Amygdala (tissue), 56 donors: ENCODE data around the gene SLC22A5.
"Not testable (repeated sequence)": the region's sequence is repeated elsewhere in the genome, so short reads cannot be mapped to it uniquely, and the experiment has no call there.

ENCODE experiments used
- DNase-seq, 56 donors: peaks; one replicate each; lab custom pipeline; 2025; lab: John Stamatoyannopoulos, UW

Gene SLC22A5

DNA sequence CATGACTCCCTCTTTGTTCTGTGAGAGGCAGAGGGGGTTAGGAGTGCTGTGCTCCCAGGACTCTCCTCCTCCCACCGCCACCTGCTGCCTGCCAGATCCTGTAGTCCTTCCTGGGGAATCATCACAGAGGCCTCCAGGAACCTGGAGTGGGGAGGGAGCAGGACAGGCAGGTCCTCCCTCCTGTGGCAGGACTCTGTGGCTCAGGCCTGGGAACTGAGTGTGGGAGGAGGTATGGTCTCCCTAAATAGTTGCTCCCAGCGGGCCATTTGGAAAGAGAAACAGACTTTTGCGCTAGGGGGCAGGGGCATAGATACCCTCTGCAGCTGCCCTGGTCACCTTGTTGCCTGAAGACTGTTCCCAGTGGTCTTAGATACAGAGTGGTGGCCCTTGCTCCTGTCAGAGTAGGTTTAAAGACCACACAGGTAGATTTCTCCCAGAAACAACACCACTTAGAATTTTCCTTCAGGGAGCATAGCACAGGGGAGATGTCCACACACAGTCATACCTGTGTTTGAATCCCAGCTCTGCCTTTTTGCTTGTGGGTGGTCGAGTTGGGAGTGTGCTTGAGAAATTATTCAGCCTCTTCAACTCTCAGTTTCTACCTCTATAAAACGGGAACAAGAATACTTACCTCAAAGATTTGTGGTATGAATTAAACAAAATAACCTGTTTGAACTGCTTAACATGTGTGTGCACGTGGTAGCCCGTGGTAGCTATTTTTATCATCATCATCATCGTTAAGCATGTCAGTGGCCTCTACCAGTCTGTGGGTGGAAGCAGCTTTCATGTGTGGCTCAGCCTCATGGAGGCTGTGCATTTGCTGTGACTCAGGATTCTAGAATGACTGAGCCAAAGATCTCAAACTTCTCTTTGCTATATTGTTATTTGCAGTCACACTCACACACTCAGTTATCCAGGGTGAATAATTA is 55.8 kb downstream of the SLC22A5 start:
- DNase-seq, result no peak

DNA sequence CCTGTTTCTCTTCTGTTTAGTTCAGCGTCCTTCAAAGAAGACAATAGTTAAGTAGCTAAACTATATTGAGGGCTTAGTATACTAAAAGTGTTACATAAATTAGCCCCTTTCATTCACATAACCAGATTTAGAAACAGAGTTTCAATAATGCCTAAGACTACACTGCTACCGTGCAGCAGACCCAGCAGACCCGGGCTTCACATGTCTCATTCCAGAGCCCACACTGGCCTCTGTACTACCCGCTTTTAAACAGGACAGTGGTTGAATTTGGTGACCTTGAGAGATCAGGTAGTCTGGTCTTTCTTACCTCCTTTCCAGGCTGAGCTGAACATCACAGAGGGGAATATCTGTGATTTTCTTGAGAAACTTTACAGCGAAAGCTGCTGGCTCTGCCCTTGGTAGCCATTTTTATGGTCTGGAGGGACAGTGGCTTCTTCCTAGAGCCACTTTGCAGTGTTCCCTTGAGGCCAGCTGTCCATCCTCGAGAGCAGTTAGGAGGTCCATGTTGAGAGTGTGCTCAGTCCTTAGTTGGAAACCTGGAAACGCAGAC is 56.5 kb downstream of the SLC22A5 start:
- no peak for DNase-seq

DNA sequence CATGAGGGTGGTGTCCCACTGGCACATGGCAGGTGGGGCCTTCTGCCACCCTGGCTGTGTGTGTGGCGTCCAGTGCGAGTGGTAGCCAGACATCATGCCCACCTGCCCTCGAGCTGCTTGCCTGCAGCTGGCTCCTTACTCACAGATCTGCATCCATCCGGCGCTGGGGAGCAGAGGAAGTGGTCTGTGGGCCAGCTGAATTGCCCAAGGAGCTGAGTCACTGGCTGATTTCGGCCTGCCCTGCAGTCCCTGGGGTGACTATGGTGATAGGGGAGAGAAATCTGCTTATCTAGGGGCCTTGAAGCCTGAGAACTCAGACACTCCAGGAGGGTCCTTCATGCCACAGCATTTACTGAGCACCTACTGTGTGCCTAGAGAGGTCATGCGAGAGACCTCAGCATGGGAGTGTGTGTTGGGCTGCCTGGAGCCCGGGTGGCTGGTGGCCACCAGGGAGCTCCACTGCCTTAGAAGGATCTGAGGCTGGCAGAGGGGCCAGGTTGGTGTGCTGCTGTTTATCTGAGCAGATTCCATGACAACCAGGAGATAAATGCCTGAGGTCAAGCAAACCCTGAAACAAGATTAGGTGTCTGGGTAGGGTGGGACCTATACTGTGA is 57.1 kb downstream of the SLC22A5 start:
- DNase-seq, result peak in 2 of 56 donors; percentile 11 to 20

GRCh38 chr5:132427281-132428146 is 58.0 kb downstream of the SLC22A5 start:
- peak in 11 of 56 donors; percentile 7 to 21 (median 18) for DNase-seq

DNA sequence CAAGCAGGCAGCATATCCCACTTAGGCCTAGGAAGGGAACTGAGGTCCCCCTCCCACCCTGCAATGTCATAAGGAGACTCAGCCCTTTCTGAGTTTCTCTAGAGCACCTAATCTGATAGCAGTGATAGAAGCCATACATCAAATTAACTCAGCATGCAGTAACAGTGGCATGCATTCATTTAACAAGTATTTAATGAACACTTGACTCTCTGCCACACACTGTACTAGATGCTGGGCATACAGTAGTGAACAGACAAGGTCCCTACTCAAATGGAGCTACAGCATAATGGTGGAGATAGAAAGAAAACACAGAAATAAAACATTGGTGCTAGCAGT is 58.6 kb downstream of the SLC22A5 start:
- DNase-seq, result no peak

DNA sequence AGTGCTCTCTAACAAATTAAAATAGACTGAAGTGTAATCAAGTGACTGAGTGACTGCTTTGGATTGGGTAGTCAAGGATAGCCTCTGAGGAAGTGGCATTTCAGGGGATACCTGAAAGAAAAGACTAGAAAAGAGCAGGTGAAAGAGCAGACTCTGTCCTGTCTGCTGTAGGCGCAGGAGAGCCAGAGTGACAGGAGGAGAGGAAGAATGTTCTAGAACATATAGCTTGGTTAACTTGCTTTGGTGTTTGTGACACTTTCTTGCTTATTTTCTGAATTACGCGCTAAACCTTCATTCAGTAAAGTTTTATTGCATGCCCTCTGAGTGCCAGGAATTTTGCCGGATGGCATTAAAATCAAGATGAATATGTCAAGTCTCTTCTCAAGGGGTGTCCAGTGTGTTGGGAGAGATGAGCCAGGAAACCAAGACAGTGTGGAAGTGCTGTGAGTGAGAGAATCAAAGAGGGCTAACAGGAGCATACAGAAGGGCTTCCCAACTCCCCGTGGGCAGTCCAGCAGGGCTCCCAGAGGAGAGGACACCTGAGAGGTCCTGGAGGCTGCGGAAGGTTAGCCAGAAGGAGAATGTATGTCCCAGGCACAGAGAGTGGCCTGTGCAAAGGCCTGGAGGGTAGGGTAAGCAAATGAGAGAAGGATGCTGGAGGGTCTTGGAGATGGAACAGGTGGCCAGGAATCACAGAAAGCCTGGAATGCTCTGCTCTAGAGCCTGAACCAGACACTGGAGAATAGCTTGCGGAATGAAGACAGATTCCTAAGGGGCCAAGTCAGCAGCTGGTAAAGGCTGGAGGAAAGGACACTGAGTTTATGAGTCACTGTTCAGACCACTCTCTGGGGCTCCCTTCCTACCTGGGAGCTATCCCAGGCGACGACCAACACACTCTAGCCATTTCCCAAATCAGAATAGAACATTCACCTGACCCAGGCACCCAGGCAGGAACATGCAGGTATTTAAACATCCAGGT is 59.3 kb downstream of the SLC22A5 start:
- no peak for DNase-seq

DNA sequence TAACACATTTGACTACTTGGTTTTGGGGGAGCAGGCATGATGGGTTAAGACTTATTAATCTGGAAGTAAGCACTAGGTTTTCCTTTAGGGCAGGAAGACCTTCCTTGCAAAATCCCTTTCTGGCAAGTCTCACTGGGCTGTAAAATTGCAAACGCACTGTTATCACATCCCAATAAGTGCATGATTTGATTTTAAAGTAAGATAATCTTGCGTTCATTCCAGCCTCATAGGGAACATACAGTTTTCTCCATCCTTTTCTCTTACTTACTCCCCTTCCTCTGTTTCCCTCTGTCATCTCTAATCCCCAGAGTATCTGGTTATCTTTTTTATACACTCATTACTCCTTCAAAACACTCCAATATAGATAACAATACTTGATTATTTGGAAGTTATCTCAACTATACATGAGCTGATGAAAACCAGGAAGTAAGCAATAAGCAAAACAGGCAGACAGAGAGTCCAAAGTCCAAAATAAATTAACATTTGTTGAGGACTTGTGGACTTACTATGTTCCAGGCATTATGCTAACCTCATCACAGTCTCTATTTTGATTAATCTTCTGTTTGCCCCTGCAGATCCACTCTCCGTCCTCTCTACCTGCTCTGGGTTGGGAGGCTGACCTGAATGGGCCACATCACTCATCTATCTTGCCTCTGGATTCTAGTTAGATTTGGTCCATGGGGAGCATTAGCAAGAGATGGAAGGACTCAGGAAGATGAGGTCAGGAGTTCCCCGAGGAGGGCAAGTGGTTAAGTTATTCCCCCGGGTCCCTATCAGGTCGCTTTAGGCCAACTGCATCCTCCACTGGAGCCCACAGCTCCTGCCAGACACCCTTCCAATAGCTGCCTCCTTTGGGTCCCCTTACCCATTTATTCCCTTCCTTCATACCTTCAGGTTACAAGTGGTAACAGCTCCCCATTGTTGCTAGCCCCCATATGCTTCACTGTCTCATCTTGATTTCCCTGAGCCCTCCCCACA is 60.2 kb downstream of the SLC22A5 start:
- no peak for DNase-seq

GRCh38 chr5:132430746-132431145 is 61.2 kb downstream of the SLC22A5 start:
- DNase-seq, result no peak

GRCh38 chr5:132431632-132432031 is 62.1 kb downstream of the SLC22A5 start:
- DNase-seq, result no peak

GRCh38 chr5:132433141-132433540 is 63.6 kb downstream of the SLC22A5 start:
- no peak for DNase-seq

DNA sequence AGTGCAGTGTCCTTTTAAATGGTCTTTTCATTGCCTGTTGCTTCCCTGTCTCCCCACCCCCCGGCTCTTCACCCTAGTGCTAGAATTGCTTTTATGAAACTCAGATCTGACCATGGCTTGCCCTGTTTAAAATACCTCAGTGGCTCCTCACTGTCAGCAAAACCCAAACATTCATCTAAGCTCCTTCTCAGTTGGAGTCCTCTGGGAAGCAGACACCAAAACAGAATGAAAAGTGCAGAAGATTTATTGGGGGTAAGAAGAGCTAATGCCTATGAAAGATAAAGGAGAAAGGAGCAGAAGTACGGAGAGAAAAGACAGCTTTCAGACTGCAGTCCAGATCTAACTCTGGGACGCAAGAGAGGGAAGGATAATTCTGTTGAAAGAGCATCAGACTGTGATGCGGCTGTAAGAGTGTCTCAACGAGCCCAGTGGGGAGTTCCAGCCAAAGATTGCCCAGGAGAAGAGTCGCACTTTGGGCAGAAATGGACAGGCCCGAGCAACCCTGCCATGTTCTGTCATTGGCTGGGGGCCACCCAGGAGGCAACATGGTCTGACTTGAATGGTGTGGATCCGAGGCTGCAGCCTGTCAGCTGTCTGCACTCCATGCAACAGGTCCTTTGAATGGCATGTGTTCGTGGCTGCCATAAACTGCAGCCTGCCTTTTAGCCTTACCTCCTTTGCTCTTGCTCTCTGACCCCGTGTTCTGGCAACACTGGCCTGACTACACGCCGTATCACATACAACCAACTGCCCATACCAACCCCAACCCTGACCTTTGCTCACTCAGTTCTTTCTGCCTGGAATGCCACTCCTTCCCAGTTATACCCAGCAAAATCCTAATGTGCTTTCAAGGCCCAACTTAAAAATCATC is 65.1 kb downstream of the SLC22A5 start:
- DNase-seq, result no peak

DNA sequence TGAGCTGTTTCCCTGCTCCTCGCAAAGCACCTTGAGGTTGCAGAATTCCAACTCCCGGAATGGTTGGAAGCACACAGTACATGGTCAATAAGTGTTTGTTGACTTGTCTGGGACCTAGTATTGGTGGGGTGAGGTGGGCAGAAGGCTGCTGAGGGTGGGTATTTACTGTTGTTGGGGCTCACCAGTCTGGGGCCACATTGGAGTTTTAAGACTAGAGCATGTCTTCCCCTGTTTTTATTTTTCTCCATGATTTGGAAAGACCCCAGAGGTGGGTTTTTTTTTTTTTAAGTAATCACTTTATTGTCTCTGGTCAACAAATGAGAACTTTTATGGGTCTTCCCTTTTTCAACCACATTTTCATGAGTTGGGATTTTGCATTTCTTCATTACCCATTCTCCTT is 65.9 kb downstream of the SLC22A5 start:
- no peak for DNase-seq

DNA sequence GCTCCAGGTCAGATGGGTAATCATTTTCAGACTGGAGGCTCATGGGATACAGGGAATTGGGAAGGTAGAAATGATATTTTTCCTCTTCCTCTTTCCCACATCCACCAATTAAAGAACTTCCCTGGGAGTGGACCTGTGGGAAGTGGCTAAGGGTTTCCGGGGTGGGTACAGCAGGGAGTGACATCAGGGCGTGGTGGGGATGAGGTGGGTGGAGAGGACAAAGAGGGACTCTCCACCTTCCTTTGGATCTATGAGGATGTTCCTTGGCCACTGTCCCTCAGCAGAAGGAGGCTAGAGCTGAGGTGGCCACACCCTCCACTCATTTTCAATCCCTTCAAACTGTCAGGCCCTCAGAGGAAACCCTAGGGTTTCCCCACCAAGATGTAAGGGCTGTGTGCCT is 66.4 kb downstream of the SLC22A5 start:
- DNase-seq, result no peak

GRCh38 chr5:132436936-132437335 is 67.4 kb downstream of the SLC22A5 start:
- no peak for DNase-seq

DNA sequence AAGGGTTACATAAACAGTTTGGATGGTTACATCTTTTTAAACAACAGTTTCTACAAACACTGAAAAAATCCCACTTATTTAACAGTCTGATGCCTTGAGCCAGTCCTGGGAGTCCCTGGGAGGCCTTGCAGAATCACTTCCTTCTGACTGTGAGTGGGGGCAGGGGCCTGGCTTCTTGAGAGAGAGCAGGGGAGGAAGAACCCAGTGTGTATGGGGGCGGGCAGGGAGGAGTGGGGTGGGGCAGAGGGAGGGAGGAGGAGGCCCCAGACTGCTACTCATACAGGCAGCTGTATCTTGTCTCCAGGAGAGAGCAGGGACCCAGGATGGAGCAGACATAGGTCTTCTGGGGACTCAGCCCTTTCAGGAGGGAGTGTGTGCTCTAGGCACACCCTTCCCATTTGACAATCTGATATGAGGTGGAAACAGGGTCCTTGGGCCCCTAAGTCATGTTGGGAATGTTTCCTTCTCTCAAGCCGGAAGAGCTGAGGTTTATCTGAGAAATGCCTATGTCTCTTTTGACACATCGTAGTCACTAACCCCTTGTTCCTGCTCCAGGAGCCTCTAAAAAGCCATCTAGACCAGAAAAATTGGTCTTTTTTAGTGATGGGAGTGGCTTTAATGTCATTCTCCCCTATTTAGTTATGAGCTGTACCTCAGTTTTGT is 68.2 kb downstream of the SLC22A5 start:
- peak in 9 of 56 donors; percentile 12 to 36 (median 26) for DNase-seq

DNA sequence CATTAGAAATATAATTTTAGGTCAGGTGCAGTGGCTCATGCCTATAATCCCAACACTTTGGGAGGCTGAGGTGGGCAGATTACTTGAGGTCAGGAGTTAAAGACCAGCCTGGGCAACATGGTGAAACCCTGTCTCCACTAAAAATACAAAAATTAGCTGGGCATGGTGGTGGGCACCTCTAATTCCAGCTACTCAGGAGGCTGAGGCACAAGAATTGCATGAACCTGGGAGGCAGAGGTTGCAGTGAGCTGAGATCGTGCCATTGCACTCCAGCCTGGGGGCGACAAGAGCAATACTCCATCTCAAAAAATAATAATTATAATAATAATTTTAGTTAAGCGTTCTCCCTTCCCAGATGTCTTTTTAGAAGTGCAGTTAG is 68.7 kb downstream of the SLC22A5 start:
- DNase-seq, result not testable (repeated sequence)

DNA sequence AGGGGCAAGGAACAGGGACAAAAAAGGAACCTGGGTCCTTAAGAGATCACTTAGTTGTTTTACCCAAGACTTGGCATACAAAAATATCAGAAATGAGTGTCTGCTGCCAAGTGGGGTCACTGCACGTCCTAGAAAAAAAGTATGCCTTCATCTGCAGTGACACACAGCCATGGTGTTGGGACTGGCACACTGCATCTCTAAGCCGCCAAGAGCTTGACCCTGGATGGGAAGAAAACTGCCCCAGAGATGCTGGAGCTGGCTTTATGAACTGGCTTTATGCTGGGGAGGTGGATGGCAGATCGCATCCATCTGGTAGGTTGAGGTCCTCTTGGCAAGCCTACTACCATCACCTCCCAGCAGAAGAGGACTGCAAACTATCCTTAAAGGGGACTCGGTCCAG is 69.4 kb downstream of the SLC22A5 start:
- peak in 1 of 56 donors; percentile 11 for DNase-seq
